ENCODE data around the gene PSME1.

DNA sequence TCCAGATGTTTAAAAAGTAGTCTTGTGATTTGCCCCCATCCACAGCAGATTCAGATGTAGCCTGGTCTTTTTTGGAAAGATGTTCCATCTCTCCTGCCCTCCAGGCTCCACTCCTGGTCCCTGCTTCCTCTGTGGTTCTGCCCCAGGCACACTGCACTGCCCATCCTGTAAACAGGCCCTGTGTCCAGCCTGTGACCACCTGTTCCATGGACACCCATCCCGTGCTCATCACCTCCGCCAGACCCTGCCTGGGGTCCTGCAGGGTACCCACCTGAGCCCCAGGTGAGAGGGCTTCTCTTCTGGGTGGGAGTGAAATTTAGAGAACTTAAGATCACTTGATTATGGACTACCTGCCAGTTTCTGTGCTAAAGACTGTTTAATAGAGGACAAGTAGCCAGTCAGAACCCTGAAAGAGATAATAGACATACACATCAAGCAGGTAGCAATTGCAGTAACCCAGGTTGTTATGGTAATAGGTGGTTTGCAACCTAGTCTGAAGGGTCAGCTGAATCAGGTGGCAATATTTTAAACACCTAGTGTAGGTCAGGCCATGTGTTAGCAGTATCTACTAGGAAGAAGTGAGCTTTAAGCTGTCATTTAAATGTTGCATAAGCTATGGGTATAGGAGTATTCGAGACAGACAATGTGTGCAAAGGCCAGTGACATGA is 13.4 kb downstream of the PSME1 start:
- TF ChIP-seq, protein P1, sequence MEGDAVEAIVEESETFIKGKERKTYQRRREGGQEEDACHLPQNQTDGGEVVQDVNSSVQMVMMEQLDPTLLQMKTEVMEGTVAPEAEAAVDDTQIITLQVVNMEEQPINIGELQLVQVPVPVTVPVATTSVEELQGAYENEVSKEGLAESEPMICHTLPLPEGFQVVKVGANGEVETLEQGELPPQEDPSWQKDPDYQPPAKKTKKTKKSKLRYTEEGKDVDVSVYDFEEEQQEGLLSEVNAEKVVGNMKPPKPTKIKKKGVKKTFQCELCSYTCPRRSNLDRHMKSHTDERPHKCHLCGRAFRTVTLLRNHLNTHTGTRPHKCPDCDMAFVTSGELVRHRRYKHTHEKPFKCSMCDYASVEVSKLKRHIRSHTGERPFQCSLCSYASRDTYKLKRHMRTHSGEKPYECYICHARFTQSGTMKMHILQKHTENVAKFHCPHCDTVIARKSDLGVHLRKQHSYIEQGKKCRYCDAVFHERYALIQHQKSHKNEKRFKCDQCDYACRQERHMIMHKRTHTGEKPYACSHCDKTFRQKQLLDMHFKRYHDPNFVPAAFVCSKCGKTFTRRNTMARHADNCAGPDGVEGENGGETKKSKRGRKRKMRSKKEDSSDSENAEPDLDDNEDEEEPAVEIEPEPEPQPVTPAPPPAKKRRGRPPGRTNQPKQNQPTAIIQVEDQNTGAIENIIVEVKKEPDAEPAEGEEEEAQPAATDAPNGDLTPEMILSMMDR (IDR thresholded peaks at IDR 0.05; ENCODE audit: low read length) = no peak
- TF ChIP-seq EZH2 (optimal IDR thresholded peaks at IDR 0.05; ENCODE audit: low read depth, low read length) = no peak

All from MM.1S (cell line).